ENCODE results near the gene ACO1.

Gene ACO1

DNA sequence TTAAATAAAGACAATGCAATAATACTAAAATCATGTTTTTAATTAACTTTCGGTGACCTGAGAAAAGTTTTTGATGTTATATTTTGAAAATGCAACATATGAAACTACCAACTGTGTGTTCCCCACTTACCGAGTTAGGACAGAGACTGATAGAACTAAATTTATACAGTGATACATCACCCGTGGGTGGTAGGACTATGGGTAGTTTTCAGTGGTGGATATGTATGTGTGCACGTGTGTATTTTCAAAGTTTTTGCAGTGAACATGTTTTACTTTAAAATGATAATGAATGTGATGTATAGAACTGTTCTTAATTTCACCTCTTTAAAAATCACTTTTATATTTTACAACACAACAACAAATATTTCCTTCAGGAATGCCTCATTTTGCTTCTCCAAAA lies 25.0 kb upstream of the ACO1 start:
- H3K4me1 Mint-ChIP-seq: no peaks in the 10 kb centered on the region
- H3K4me3 Mint-ChIP-seq: no peak overlapping the region
- no peaks in the 10 kb centered on the region for H3K36me3 Mint-ChIP-seq (ENCODE audit: low read depth)
- TF ChIP-seq, protein P1, sequence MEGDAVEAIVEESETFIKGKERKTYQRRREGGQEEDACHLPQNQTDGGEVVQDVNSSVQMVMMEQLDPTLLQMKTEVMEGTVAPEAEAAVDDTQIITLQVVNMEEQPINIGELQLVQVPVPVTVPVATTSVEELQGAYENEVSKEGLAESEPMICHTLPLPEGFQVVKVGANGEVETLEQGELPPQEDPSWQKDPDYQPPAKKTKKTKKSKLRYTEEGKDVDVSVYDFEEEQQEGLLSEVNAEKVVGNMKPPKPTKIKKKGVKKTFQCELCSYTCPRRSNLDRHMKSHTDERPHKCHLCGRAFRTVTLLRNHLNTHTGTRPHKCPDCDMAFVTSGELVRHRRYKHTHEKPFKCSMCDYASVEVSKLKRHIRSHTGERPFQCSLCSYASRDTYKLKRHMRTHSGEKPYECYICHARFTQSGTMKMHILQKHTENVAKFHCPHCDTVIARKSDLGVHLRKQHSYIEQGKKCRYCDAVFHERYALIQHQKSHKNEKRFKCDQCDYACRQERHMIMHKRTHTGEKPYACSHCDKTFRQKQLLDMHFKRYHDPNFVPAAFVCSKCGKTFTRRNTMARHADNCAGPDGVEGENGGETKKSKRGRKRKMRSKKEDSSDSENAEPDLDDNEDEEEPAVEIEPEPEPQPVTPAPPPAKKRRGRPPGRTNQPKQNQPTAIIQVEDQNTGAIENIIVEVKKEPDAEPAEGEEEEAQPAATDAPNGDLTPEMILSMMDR (IDR thresholded peaks at IDR 0.05; ENCODE audit: unreplicated experiment in 3 of 3): no peak
- no peak overlapping the region for H3K27ac Mint-ChIP-seq
- no peaks in the 10 kb centered on the region for H3K27me3 Mint-ChIP-seq (ENCODE audit: low read depth)
- H3K9me3 Mint-ChIP-seq: peaks cover 3% of the 10 kb centered on the region

DNA sequence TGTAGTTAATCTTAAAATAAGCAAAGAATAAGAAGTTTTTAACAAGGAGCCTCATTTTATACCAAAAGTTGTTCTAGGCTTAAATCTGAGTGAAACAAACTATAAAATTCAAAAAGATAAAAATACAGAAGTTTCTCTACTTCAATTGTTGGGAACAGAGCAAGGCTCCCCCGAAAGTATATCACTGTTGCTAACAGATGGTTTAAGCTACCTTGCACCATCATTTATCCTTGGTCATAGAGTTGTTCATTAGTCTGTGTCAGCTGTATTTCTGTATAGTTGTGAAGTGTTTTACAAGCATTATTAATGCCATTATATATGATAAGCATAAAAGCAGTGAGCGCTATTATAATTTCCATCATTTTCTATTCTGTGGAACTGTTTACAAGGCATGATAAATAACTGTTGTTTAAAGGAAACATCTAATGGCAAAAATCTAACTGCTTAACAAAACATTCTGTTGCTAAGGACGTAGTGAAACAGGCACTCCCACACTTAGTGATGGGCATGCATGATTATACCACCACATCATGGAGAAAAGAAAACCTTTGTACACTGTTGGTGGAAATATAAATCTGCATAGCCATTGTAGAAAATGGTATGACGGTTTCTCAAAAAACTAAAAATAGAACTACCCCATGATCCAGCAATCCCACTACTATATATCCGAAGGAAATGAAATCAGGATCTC lies 23.3 kb upstream of the ACO1 start:
- H3K9me3 Mint-ChIP-seq: peaks cover 3% of the 10 kb centered on the region
- H3K36me3 Mint-ChIP-seq (ENCODE audit: low read depth): no peaks in the 10 kb centered on the region
- H3K4me3 Mint-ChIP-seq: no peak overlapping the region
- no peaks in the 10 kb centered on the region for H3K27me3 Mint-ChIP-seq (ENCODE audit: low read depth)
- TF ChIP-seq, protein P1 (IDR thresholded peaks at IDR 0.05; ENCODE audit: unreplicated experiment in 3 of 3): no peak
- H3K4me1 Mint-ChIP-seq: no peaks in the 10 kb centered on the region
- no peak overlapping the region for H3K27ac Mint-ChIP-seq

DNA sequence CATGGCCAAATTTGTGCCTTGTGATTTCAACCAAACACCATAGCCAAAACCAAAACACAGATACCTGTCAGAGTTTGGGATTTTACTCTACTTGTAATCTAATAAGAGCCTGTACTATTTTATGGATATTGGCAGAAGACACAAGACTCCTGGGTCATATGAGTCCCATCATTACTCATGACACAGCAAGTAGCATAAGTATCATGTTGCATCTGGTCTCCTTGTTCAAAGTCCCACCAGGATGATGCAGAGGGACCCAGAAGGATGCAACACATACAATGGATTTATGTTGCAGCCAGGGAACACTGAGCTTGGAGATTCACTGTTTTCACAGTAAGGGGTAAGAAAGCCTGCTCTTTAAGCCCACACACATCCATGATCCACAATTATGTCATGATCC lies 13.2 kb upstream of the ACO1 start:
- no peak overlapping the region for H3K4me3 Mint-ChIP-seq
- no peaks in the 10 kb centered on the region for H3K4me1 Mint-ChIP-seq
- H3K9me3 Mint-ChIP-seq: peaks cover 11% of the 10 kb centered on the region

DNA sequence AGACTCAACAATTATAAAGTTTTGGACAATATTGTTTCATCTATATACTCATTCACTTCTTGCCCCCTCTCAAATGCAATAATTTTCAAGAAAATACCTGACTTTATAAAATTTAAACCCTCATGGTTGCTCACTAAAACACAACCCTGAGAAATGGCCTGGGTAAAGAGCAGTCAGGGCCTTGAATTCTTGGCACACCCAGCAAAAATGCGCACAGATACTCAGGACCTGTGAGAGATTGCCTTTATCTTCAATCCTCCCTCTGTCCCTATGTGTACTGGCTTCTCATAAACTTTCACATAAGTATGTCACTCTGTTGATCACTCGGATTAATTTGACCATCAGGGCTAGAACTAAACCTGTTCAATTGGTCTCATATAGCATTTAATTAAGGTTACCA lies 12.8 kb upstream of the ACO1 start:
- Mint-ChIP-seq H3K27me3 (ENCODE audit: low read depth) (no peaks in the 10 kb centered on the region), H3K27ac (no peak overlapping the region), H3K36me3 (ENCODE audit: low read depth) (no peaks in the 10 kb centered on the region), H3K9me3 (peaks cover 11% of the 10 kb centered on the region), H3K4me1 (no peaks in the 10 kb centered on the region), H3K4me3 (no peak overlapping the region)
- TF ChIP-seq, protein P1 (IDR thresholded peaks at IDR 0.05; ENCODE audit: unreplicated experiment in 3 of 3): no peak

More for the DNA sequence above, 13.2 kb upstream of the ACO1 start:
- Mint-ChIP-seq H3K27ac (no peak overlapping the region), H3K27me3 (ENCODE audit: low read depth) (no peaks in the 10 kb centered on the region), H3K36me3 (ENCODE audit: low read depth) (no peaks in the 10 kb centered on the region)
- TF ChIP-seq, protein P1 (IDR thresholded peaks at IDR 0.05; ENCODE audit: unreplicated experiment in 3 of 3): no peak

DNA sequence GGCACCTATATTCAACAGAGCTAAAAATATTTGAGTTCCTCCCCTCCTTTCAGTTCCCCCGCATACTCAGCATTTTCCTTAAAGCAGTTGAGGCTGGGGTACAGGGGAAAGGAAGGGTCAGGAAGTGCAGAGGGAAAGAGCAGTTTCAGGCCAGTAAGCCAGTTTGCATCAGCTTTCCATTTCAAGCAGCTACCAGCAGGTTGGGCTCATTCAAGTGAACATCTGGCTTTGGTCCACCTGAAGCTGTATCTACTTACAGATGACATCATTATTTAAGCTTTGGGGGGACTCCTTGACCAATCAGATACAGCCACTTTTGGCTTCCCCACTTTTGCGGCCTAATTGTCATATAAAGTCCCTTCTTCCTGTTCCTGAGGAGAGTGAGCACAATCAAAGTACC lies 8.2 kb upstream of the ACO1 start:
- Mint-ChIP-seq H3K36me3 (ENCODE audit: low read depth) (no peaks in the 10 kb centered on the region), H3K4me1 (no peaks in the 10 kb centered on the region), H3K27me3 (ENCODE audit: low read depth) (peaks cover 17% of the 10 kb centered on the region), H3K27ac (no peak overlapping the region), H3K4me3 (no peak overlapping the region), H3K9me3 (peaks cover 3% of the 10 kb centered on the region)
- TF ChIP-seq, protein P1 (IDR thresholded peaks at IDR 0.05; ENCODE audit: unreplicated experiment in 3 of 3): no peak

DNA sequence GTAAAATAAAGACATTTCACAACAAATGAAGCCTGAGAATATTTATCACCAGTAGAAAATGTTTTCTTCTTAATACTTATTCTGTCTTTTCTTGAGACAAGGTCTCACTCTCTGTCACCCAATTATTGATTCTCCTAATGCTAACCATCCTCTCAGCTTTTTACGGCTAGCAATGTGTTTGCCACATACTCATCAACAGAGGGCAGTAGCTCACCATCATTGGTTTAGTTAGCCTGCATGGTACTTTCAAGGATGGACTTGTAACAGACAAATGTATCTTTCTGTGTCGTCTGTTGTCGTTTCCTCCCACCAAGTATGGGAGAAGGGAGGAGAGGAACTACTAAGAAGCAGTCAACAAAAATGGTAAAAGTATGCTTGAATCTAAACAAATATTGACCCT lies 5.9 kb upstream of the ACO1 start:
- H3K27me3 Mint-ChIP-seq (ENCODE audit: low read depth): peaks cover 39% of the 10 kb centered on the region
- H3K27ac Mint-ChIP-seq: no peak overlapping the region
- no peaks in the 10 kb centered on the region for H3K36me3 Mint-ChIP-seq (ENCODE audit: low read depth)
- TF ChIP-seq, protein P1 (IDR thresholded peaks at IDR 0.05; ENCODE audit: unreplicated experiment in 3 of 3): peak; percentile 75 to 86 (median 83)
- peak overlapping the region in 1 of 3 experiments; percentile 14 for H3K4me3 Mint-ChIP-seq
- H3K4me1 Mint-ChIP-seq: peaks cover under 1% of the 10 kb centered on the region
- no peaks in the 10 kb centered on the region for H3K9me3 Mint-ChIP-seq

Data from nephron (organoid).